NCI-H774 (cell line): ENCODE data around the gene ZFP3.
"Not testable (repeated sequence)": the region's sequence is repeated elsewhere in the genome, so short reads cannot be mapped to it uniquely, and the experiment has no call there.

Source experiments
- DNase-seq: peaks from one replicate; lab custom pipeline; 2025; lab: John Stamatoyannopoulos, UW

Gene ZFP3

GRCh38 chr17:5138616-5139457, 60.6 kb downstream of the ZFP3 start:
- DNase-seq: no peak

GRCh38 chr17:5139458-5139732, 61.1 kb downstream of the ZFP3 start:
- DNase-seq: no peak

GRCh38 chr17:5142877-5143276, 64.6 kb downstream of the ZFP3 start:
- not testable (repeated sequence) for DNase-seq
